C4-2B (cell line): ENCODE results near the gene GRIK2.

Experiments used
- CTCF ChIP-seq: fragments of 450-650 bp; conservative IDR thresholded peaks from 2 replicates; pipeline ENCODE4 v1.5.1; 2017; ENCODE audit warnings: mild to moderate bottlenecking
- ZFX ChIP-seq: fragments of 450-650 bp; IDR thresholded peaks from 2 replicates; pipeline ENCODE4 v1.6.1; 2017

GRCh38 chr6:101486726-101487125, 93.2 kb downstream of the GRIK2 start:
- TF ChIP-seq CTCF (no peak), ZFX (no peak)
